ENCODE results near the gene ZMYND8.

DNA sequence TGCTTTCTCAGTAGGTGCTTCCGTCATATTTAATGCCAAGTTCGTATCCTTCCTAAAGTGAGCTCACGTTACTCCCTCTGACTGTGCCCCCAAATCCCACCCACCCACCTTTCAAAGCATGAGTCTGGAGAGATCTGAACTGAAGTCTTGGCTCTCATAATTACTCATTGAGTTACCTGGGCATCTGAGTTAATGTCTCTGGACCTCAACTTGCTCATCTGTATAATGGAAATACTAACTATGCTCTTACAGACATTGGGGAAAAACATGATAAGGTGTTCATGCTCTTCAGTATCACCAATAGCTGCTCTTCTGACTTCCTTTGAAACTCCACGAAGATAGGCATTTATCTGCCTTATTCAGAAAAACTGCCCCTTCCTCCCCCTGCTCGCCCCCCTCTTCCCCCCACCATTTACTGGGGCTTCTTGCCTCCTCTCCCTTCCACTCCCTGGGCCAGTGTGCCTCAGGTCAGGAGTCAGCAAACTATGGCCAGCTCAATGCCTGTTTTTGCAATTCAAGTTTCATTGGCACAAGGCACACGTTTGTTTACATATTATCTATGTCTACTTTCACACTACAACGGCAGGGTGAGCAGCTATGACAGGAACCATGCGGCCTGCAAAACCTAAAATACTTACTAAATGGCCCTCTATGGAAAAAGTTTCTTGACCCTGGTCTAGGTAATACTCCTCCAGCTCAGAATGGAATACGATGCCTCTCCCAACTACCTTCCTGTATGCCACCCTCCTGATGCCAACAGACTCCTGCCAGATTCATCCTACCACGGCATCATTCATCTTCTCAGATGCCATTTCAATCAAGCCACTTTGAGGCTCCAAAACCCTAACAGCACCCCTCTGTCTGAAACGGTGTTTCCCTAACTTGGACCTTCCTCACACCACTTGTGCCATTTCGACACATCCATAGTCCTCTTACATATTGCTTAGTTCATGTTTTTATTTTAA lies 138.7 kb downstream of the ZMYND8 start:
- no peak for TF ChIP-seq CTCF (IDR thresholded peaks at IDR 0.05 in 2 of 3, conservative IDR thresholded peaks at IDR 0.05 in 1 of 3; ENCODE audit: borderline replicate concordance in 1 of 3, insufficient read depth in 1 of 3, low read depth in 2 of 3, low read length in 2 of 3)
- no peak for TF ChIP-seq SP1 (IDR thresholded peaks at IDR 0.05; ENCODE audit: low read depth)
- no peak for TF ChIP-seq CEBPB (IDR thresholded peaks at IDR 0.05; ENCODE audit: low read depth)
- no peak for TF ChIP-seq POLR2AphosphoS5 (IDR thresholded peaks at IDR 0.05; ENCODE audit: low read depth, low read length)
- no peak for TF ChIP-seq ELF1 (IDR thresholded peaks at IDR 0.05; ENCODE audit: borderline replicate concordance, low read depth)
- no peak for TF ChIP-seq POLR2A (IDR thresholded peaks at IDR 0.05; ENCODE audit: borderline replicate concordance, extremely low read depth, insufficient read depth, insufficient read length)
- TF ChIP-seq, protein P1, sequence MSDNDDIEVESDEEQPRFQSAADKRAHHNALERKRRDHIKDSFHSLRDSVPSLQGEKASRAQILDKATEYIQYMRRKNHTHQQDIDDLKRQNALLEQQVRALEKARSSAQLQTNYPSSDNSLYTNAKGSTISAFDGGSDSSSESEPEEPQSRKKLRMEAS (IDR thresholded peaks at IDR 0.05) = no peak
- no peak for TF ChIP-seq EZH2 (IDR thresholded peaks at IDR 0.05)
- TF ChIP-seq FOSL1 (IDR thresholded peaks at IDR 0.05; ENCODE audit: low read depth) = no peak
- no peak for TF ChIP-seq ZNF274 (IDR thresholded peaks at IDR 0.05; ENCODE audit: low read depth, low read length)
- TF ChIP-seq RAD21 (IDR thresholded peaks at IDR 0.05; ENCODE audit: low read depth) = no peak

Measured in HCT116 (cell line).